ENCODE data around the gene SFI1. TPM values are rescaled to one million over a fixed set of nuclear protein-coding genes. Genes with fewer than 3 reads are reported as not detected.
"Not testable (repeated sequence)": the region's sequence is repeated elsewhere in the genome, so short reads cannot be mapped to it uniquely, and the experiment has no call there.

The SFI1 gene
- polyA plus RNA-seq, 1 donor (not counting 4 experiments of a cell fraction or from before 2014, with no cell fraction given) = 10.7 TPM

DNA sequence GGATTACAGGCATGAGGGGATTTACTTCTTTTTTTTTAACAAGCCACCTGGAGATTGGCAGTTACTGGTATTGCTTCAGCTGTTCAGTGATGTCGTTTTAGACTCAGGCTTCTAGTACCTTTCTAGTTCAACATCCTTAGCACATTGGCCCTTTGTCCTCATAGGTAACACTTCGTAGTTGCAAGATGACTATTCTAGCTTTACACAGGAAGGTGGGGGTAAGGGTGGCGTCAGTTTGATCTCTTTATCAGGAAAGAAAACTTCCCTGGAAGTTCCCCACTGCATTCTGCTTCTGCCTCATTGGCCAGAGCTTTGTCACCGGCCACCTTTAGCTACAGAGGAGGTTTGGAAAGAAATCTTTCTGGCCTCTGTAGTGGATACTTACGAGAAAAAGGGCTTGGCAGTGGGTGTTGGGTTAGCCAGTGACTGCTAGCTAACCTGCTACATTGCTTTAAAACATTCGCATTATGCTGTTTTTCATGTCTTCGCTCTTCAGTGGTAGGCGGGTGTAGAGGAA, 40.7 kb downstream of the SFI1 start:
- Histone ChIP-seq H3K9me1 (ENCODE audit: control insufficient read depth, extremely low read depth, insufficient read depth, low read length) (no peaks in the 10 kb centered on the region), H3K27me3 (ENCODE audit: control insufficient read depth, extremely low read depth, insufficient read depth, low read length) (no peaks in the 10 kb centered on the region), H3K79me2 (ENCODE audit: control insufficient read depth, insufficient read depth, low read length) (no peaks in the 10 kb centered on the region), H3K36me3 (ENCODE audit: control insufficient read depth in 2 of 2, extremely low read depth in 1 of 2, insufficient read depth in 2 of 2, low read length in 2 of 2) (peaks cover 0 to 4% of the 10 kb centered on the region in 2 experiments), H3K9me3 (ENCODE audit: control insufficient read depth, low read depth, low read length) (no peaks in the 10 kb centered on the region), H3K4me1 (ENCODE audit: control insufficient read depth, extremely low read depth, insufficient read depth, low read length) (no peaks in the 10 kb centered on the region), H3K4me2 (ENCODE audit: control insufficient read depth, extremely low read depth, insufficient read depth, low read depth, low read length) (no peak overlapping the region), H4K20me1 (ENCODE audit: control insufficient read depth, extremely low read depth, insufficient read depth, low read length) (no peaks in the 10 kb centered on the region), H2AFZ (ENCODE audit: control insufficient read depth, low read length) (no peak overlapping the region), H3K4me3 (ENCODE audit: control insufficient read depth in 2 of 3, extremely low read depth in 1 of 3, insufficient read depth in 2 of 3, low read depth in 1 of 3, low read length in 3 of 3) (no peak overlapping the region), H3K9ac (ENCODE audit: control insufficient read depth, extremely low read depth, insufficient read depth, low read length) (no peak overlapping the region), H3K27ac (ENCODE audit: control insufficient read depth, insufficient read depth, low read length) (no peak overlapping the region)
- FAIRE-seq = no peak
- dilution Hi-C loops (cut with MboI; ENCODE audit: extremely low pct_ligation_motif_present, low sequenced_read_pairs) = no loop called here
- TF ChIP-seq EZH2 (IDR thresholded peaks at IDR 0.05; ENCODE audit: low read length) = no peak
- TF ChIP-seq, protein P1, sequence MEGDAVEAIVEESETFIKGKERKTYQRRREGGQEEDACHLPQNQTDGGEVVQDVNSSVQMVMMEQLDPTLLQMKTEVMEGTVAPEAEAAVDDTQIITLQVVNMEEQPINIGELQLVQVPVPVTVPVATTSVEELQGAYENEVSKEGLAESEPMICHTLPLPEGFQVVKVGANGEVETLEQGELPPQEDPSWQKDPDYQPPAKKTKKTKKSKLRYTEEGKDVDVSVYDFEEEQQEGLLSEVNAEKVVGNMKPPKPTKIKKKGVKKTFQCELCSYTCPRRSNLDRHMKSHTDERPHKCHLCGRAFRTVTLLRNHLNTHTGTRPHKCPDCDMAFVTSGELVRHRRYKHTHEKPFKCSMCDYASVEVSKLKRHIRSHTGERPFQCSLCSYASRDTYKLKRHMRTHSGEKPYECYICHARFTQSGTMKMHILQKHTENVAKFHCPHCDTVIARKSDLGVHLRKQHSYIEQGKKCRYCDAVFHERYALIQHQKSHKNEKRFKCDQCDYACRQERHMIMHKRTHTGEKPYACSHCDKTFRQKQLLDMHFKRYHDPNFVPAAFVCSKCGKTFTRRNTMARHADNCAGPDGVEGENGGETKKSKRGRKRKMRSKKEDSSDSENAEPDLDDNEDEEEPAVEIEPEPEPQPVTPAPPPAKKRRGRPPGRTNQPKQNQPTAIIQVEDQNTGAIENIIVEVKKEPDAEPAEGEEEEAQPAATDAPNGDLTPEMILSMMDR (optimal IDR thresholded peaks at IDR 0.05 in 1 of 3, IDR thresholded peaks at IDR 0.05 in 1 of 3, conservative IDR thresholded peaks at IDR 0.05 in 1 of 3; ENCODE audit: extremely low read depth in 1 of 3, insufficient read depth in 2 of 3, low read length in 3 of 3) = no peak
- no peak for DNase-seq (ENCODE audit: low read depth, low spot score)

DNA sequence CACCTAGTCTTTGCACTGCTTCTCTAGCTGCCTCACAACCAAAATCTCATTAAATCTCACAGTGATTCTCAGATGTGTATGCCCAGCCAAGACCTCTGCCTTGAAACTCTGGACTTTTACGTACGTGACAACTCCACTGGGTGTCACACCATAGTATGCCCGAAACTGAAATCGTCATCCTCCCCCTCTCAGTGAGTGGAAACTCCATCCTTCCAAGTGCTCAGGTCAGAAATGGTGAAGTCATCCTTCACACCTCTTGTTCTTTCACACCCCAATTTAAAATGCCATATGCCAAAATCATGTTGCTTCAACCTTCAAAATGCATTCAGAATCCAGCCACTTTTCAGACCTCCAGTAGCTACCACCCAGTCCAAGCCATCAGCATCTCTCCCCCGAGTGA, 42.5 kb downstream of the SFI1 start:
- dilution Hi-C loops (cut with MboI; ENCODE audit: extremely low pct_ligation_motif_present, low sequenced_read_pairs) = no loop called here
- TF ChIP-seq, protein P1 (optimal IDR thresholded peaks at IDR 0.05 in 1 of 3, IDR thresholded peaks at IDR 0.05 in 1 of 3, conservative IDR thresholded peaks at IDR 0.05 in 1 of 3; ENCODE audit: extremely low read depth in 1 of 3, insufficient read depth in 2 of 3, low read length in 3 of 3) = no peak
- no peak for TF ChIP-seq EZH2 (IDR thresholded peaks at IDR 0.05; ENCODE audit: low read length)

DNA sequence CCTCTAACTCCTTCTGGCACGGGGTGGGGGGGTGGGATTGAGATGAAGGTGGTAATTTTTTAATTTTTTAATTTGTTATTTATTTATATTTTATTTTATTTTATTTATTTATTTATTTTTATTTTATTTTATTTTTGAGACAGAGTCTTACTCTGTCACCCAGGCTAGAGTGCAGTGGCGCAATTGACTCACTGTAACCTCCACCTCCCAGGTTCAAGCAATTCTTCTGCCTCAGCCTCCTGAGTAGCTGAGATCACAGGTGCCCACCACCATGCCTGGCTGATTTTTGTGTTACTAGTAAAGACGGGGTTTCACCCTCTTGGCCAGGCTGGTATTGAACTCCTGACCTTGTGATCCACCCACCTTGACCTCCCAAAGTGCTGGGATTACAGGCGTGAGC, 43.8 kb downstream of the SFI1 start:
- H3K36me3 ChIP-seq (ENCODE audit: control insufficient read depth in 2 of 2, extremely low read depth in 1 of 2, insufficient read depth in 2 of 2, low read length in 2 of 2); H3K9me3 ChIP-seq (ENCODE audit: control insufficient read depth, low read depth, low read length); H3K4me1 ChIP-seq (ENCODE audit: control insufficient read depth, extremely low read depth, insufficient read depth, low read length); H3K4me3 ChIP-seq (ENCODE audit: control insufficient read depth in 2 of 3, extremely low read depth in 1 of 3, insufficient read depth in 2 of 3, low read depth in 1 of 3, low read length in 3 of 3); H3K9me1 ChIP-seq (ENCODE audit: control insufficient read depth, extremely low read depth, insufficient read depth, low read length); H4K20me1 ChIP-seq (ENCODE audit: control insufficient read depth, extremely low read depth, insufficient read depth, low read length); H3K4me2 ChIP-seq (ENCODE audit: control insufficient read depth, extremely low read depth, insufficient read depth, low read depth, low read length); FAIRE-seq; dilution Hi-C loops (cut with MboI; ENCODE audit: extremely low pct_ligation_motif_present, low sequenced_read_pairs); DNase-seq (ENCODE audit: low read depth, low spot score); H3K79me2 ChIP-seq (ENCODE audit: control insufficient read depth, insufficient read depth, low read length); H3K27ac ChIP-seq (ENCODE audit: control insufficient read depth, insufficient read depth, low read length); H3K9ac ChIP-seq (ENCODE audit: control insufficient read depth, extremely low read depth, insufficient read depth, low read length); H2AFZ ChIP-seq (ENCODE audit: control insufficient read depth, low read length); H3K27me3 ChIP-seq (ENCODE audit: control insufficient read depth, extremely low read depth, insufficient read depth, low read length): not testable (repeated sequence)

More for the DNA sequence above, 42.5 kb downstream of the SFI1 start:
- Histone ChIP-seq H3K36me3 (ENCODE audit: control insufficient read depth in 2 of 2, extremely low read depth in 1 of 2, insufficient read depth in 2 of 2, low read length in 2 of 2) (peaks cover 0 to 4% of the 10 kb centered on the region in 2 experiments), H3K9me1 (ENCODE audit: control insufficient read depth, extremely low read depth, insufficient read depth, low read length) (no peaks in the 10 kb centered on the region), H3K4me2 (ENCODE audit: control insufficient read depth, extremely low read depth, insufficient read depth, low read depth, low read length) (no peak overlapping the region), H3K9me3 (ENCODE audit: control insufficient read depth, low read depth, low read length) (no peaks in the 10 kb centered on the region), H4K20me1 (ENCODE audit: control insufficient read depth, extremely low read depth, insufficient read depth, low read length) (no peaks in the 10 kb centered on the region), H3K4me3 (ENCODE audit: control insufficient read depth in 2 of 3, extremely low read depth in 1 of 3, insufficient read depth in 2 of 3, low read depth in 1 of 3, low read length in 3 of 3) (no peak overlapping the region), H3K9ac (ENCODE audit: control insufficient read depth, extremely low read depth, insufficient read depth, low read length) (no peak overlapping the region), H2AFZ (ENCODE audit: control insufficient read depth, low read length) (no peak overlapping the region), H3K4me1 (ENCODE audit: control insufficient read depth, extremely low read depth, insufficient read depth, low read length) (no peaks in the 10 kb centered on the region), H3K27ac (ENCODE audit: control insufficient read depth, insufficient read depth, low read length) (no peak overlapping the region), H3K27me3 (ENCODE audit: control insufficient read depth, extremely low read depth, insufficient read depth, low read length) (no peaks in the 10 kb centered on the region), H3K79me2 (ENCODE audit: control insufficient read depth, insufficient read depth, low read length) (no peaks in the 10 kb centered on the region)
- FAIRE-seq (no peak), DNase-seq (ENCODE audit: low read depth, low spot score) (no peak)
